Mucosa of rectum (tissue), 2 donors: ENCODE data around the gene ANO10.
"Not testable (repeated sequence)": the region's sequence is repeated elsewhere in the genome, so short reads cannot be mapped to it uniquely, and the experiment has no call there.

Experiments used
- H3K27ac ChIP-seq, 2 donors: one replicate each; pipeline ENCODE4 v1.7.0; 2013; ENCODE audit warnings: inconsistent platforms in 2 of 2, low read depth in 2 of 2, low read length in 2 of 2
- H3K27me3 ChIP-seq, 2 donors: one replicate each; pipeline ENCODE4 v1.7.0; 2013; ENCODE audit warnings: low read length in 2 of 2; ENCODE audit not compliant: control insufficient read depth in 2 of 2, insufficient read depth in 2 of 2
- H3K36me3 ChIP-seq, 2 donors: one replicate each; pipeline ENCODE4 v1.7.0; 2013; ENCODE audit warnings: low read length in 2 of 2; ENCODE audit not compliant: control insufficient read depth in 2 of 2, insufficient read depth in 2 of 2
- H3K4me1 ChIP-seq, 2 donors: one replicate each; pipeline ENCODE4 v1.7.0; 2013; ENCODE audit warnings: low read length in 2 of 2, mild to moderate bottlenecking in 1 of 2; ENCODE audit not compliant: control insufficient read depth in 2 of 2, insufficient read depth in 2 of 2
- H3K4me3 ChIP-seq, 2 donors: one replicate each; pipeline ENCODE4 v1.7.0; 2013; ENCODE audit warnings: low read length in 2 of 2
- H3K9ac ChIP-seq, 2 donors: one replicate each; pipeline ENCODE4 v1.7.0; 2013; ENCODE audit warnings: low read length in 2 of 2, low read depth in 1 of 2, mild to moderate bottlenecking in 1 of 2
- H3K9me3 ChIP-seq, 2 donors: one replicate each; pipeline ENCODE4 v1.7.0; 2013; ENCODE audit warnings: low read length in 2 of 2; ENCODE audit not compliant: control insufficient read depth in 2 of 2
- donor health status: healthy.
- donor health status: Normal muscosa, but diverticular disease.

ANO10 gene

GRCh38 chr3:43489930-43490329 lies 131.9 kb downstream of the ANO10 start:
- no peaks in the 10 kb centered on the region for H3K9me3 ChIP-seq
- no peak overlapping the region for H3K4me3 ChIP-seq
- no peaks in the 10 kb centered on the region for H3K4me1 ChIP-seq
- no peaks in the 10 kb centered on the region for H3K27me3 ChIP-seq
- H3K9ac ChIP-seq = no peak overlapping the region
- no peak overlapping the region for H3K27ac ChIP-seq
- H3K36me3 ChIP-seq = no peaks in the 10 kb centered on the region

- Histone ChIP-seq H3K27ac (no peak overlapping the region), H3K36me3 (no peaks in the 10 kb centered on the region), H3K9ac (no peak overlapping the region), H3K4me1 (no peaks in the 10 kb centered on the region), H3K9me3 (no peaks in the 10 kb centered on the region), H3K4me3 (no peak overlapping the region), H3K27me3 (no peaks in the 10 kb centered on the region)
Observed at GRCh38 chr3:43485931-43486330, 135.9 kb downstream of the ANO10 start.

GRCh38 chr3:43484926-43485488 lies 136.8 kb downstream of the ANO10 start:
- Histone ChIP-seq H3K27me3 (no peaks in the 10 kb centered on the region), H3K36me3 (no peaks in the 10 kb centered on the region), H3K9me3 (no peaks in the 10 kb centered on the region), H3K4me3 (no peak overlapping the region), H3K9ac (no peak overlapping the region), H3K4me1 (no peaks in the 10 kb centered on the region), H3K27ac (no peak overlapping the region)

GRCh38 chr3:43481375-43481774 lies 140.4 kb downstream of the ANO10 start:
- no peaks in the 10 kb centered on the region for H3K27me3 ChIP-seq

GRCh38 chr3:43478839-43479238 lies 143.0 kb downstream of the ANO10 start:
- not testable (repeated sequence) for H3K4me3 ChIP-seq, H3K27ac ChIP-seq, H3K9me3 ChIP-seq, H3K36me3 ChIP-seq, H3K9ac ChIP-seq, H3K27me3 ChIP-seq, H3K4me1 ChIP-seq

More at GRCh38 chr3:43481375-43481774, 140.4 kb downstream of the ANO10 start:
- H3K9ac ChIP-seq = no peak overlapping the region
- no peak overlapping the region for H3K27ac ChIP-seq
- H3K9me3 ChIP-seq = no peaks in the 10 kb centered on the region
- H3K4me1 ChIP-seq = no peaks in the 10 kb centered on the region
- H3K4me3 ChIP-seq = no peak overlapping the region
- H3K36me3 ChIP-seq = no peaks in the 10 kb centered on the region

GRCh38 chr3:43478118-43478785 lies 143.6 kb downstream of the ANO10 start:
- Histone ChIP-seq H3K27ac (no peak overlapping the region), H3K4me1 (no peaks in the 10 kb centered on the region), H3K27me3 (no peaks in the 10 kb centered on the region), H3K9ac (no peak overlapping the region), H3K4me3 (no peak overlapping the region), H3K9me3 (no peaks in the 10 kb centered on the region), H3K36me3 (no peaks in the 10 kb centered on the region)

GRCh38 chr3:43477600-43477999 lies 144.2 kb downstream of the ANO10 start:
- Histone ChIP-seq H3K36me3 (no peaks in the 10 kb centered on the region), H3K4me3 (no peak overlapping the region), H3K27me3 (no peaks in the 10 kb centered on the region), H3K4me1 (no peaks in the 10 kb centered on the region), H3K9me3 (no peaks in the 10 kb centered on the region), H3K27ac (no peak overlapping the region), H3K9ac (no peak overlapping the region)

GRCh38 chr3:43473737-43474136 lies 148.1 kb downstream of the ANO10 start:
- Histone ChIP-seq H3K9ac (no peak overlapping the region), H3K27me3 (no peaks in the 10 kb centered on the region), H3K4me3 (no peak overlapping the region)

GRCh38 chr3:43473244-43473643 lies 148.6 kb downstream of the ANO10 start:
- no peaks in the 10 kb centered on the region for H3K4me1 ChIP-seq
- H3K9me3 ChIP-seq = no peaks in the 10 kb centered on the region
- H3K27ac ChIP-seq = no peak overlapping the region

More at GRCh38 chr3:43473737-43474136, 148.1 kb downstream of the ANO10 start:
- Histone ChIP-seq H3K36me3 (no peaks in the 10 kb centered on the region), H3K4me1 (no peaks in the 10 kb centered on the region), H3K9me3 (no peaks in the 10 kb centered on the region), H3K27ac (no peak overlapping the region)

GRCh38 chr3:43468133-43468532 lies 153.7 kb downstream of the ANO10 start:
- no peaks in the 10 kb centered on the region for H3K4me1 ChIP-seq
- H3K27me3 ChIP-seq = no peaks in the 10 kb centered on the region
- H3K27ac ChIP-seq = no peak overlapping the region
- no peaks in the 10 kb centered on the region for H3K36me3 ChIP-seq
- no peak overlapping the region for H3K4me3 ChIP-seq
- H3K9ac ChIP-seq = no peak overlapping the region
- H3K9me3 ChIP-seq = no peaks in the 10 kb centered on the region

More at GRCh38 chr3:43473244-43473643, 148.6 kb downstream of the ANO10 start:
- Histone ChIP-seq H3K36me3 (no peaks in the 10 kb centered on the region), H3K27me3 (no peaks in the 10 kb centered on the region), H3K9ac (no peak overlapping the region), H3K4me3 (no peak overlapping the region)
